Activated T-cell treated with anti-CD3 and anti-CD28 coated beads, Interleukin-2, amount 50 U/mL, for 24 hours (primary cell): ENCODE data around the gene PARP3.
A peak's percentile ranks its signal among the peaks of the same experiment; 100 is the strongest.

Experiments
- DNase-seq: peaks from one replicate; pipeline ENCODE4 v3.0.0-alpha.2; 2020
- H3K27ac Mint-ChIP-seq: 2 replicates; pipeline ENCODE4 v1.8.0; 2020; ENCODE audit warnings: mild to moderate bottlenecking, mixed read lengths
- H3K27me3 Mint-ChIP-seq: 2 replicates; pipeline ENCODE4 v1.8.0; 2020; ENCODE audit warnings: mixed read lengths
- H3K36me3 Mint-ChIP-seq: 2 replicates; pipeline ENCODE4 v1.8.0; 2020; ENCODE audit warnings: low read depth, mixed read lengths
- H3K4me1 Mint-ChIP-seq: 2 replicates; pipeline ENCODE4 v1.8.0; 2020; ENCODE audit warnings: low read depth, mixed read lengths
- H3K4me3 Mint-ChIP-seq: 2 replicates; pipeline ENCODE4 v1.8.0; 2020; ENCODE audit warnings: mild to moderate bottlenecking, moderate library complexity, mixed read lengths
- H3K9me3 Mint-ChIP-seq: 2 replicates; pipeline ENCODE4 v1.8.0; 2020; ENCODE audit warnings: mixed read lengths

The PARP3 gene

GRCh38 chr3:51953445-51953844 is 11.3 kb downstream of the PARP3 start:
- no peak overlapping the region for H3K27ac Mint-ChIP-seq

GRCh38 chr3:51954105-51954504 is 11.9 kb downstream of the PARP3 start:
- DNase-seq, result no peak
- H3K36me3 Mint-ChIP-seq, result peaks cover 2% of the 10 kb centered on the region
- no peak overlapping the region for H3K4me3 Mint-ChIP-seq
- H3K27ac Mint-ChIP-seq, result no peak overlapping the region
- no peaks in the 10 kb centered on the region for H3K9me3 Mint-ChIP-seq
- peaks cover 39% of the 10 kb centered on the region for H3K27me3 Mint-ChIP-seq
- peaks cover 6% of the 10 kb centered on the region for H3K4me1 Mint-ChIP-seq

More at GRCh38 chr3:51953445-51953844, 11.3 kb downstream of the PARP3 start:
- no peak for DNase-seq
- Mint-ChIP-seq H3K4me1 (peaks cover 6% of the 10 kb centered on the region), H3K4me3 (no peak overlapping the region), H3K9me3 (no peaks in the 10 kb centered on the region), H3K36me3 (peaks cover 2% of the 10 kb centered on the region), H3K27me3 (peaks cover 39% of the 10 kb centered on the region)

- no peak for DNase-seq
- no peak overlapping the region for H3K4me3 Mint-ChIP-seq
- no peaks in the 10 kb centered on the region for H3K9me3 Mint-ChIP-seq
- peaks cover 39% of the 10 kb centered on the region for H3K27me3 Mint-ChIP-seq
- H3K4me1 Mint-ChIP-seq, result peaks cover 6% of the 10 kb centered on the region
- H3K36me3 Mint-ChIP-seq, result peaks cover 2% of the 10 kb centered on the region
- H3K27ac Mint-ChIP-seq, result no peak overlapping the region
Measured at GRCh38 chr3:51954713-51955112, 12.6 kb downstream of the PARP3 start.

GRCh38 chr3:51955175-51955892 is 13.2 kb downstream of the PARP3 start, which contains the start of gene GPR62:
Gene GPR62 (plus strand): TSS chr3:51955381. CDS start chr3:51955653, 272 bp downstream.
- Mint-ChIP-seq H3K4me3 (peak within 1 kb of the TSS; percentile 23), H3K36me3 (peaks cover 2% of the 10 kb centered on the region), H3K9me3 (no peaks in the 10 kb centered on the region), H3K4me1 (peaks cover 6% of the 10 kb centered on the region), H3K27me3 (peaks cover 39% of the 10 kb centered on the region), H3K27ac (no peak within 1 kb of the TSS)
- DNase-seq, result no peak

GRCh38 chr3:51955893-51956770 is 14.0 kb downstream of the PARP3 start:
- Mint-ChIP-seq H3K4me3 (peak overlapping the region; percentile 23), H3K27me3 (peaks cover 39% of the 10 kb centered on the region), H3K4me1 (peaks cover 6% of the 10 kb centered on the region), H3K27ac (no peak overlapping the region), H3K36me3 (peaks cover 4% of the 10 kb centered on the region), H3K9me3 (no peaks in the 10 kb centered on the region)
- peak; percentile 68 for DNase-seq

GRCh38 chr3:51957520-51958205 is 15.5 kb downstream of the PARP3 start:
- Mint-ChIP-seq H3K36me3 (peaks cover 4% of the 10 kb centered on the region), H3K27me3 (peaks cover 37% of the 10 kb centered on the region), H3K9me3 (no peaks in the 10 kb centered on the region), H3K4me1 (peaks cover 6% of the 10 kb centered on the region), H3K27ac (no peak overlapping the region), H3K4me3 (no peak overlapping the region)
- no peak for DNase-seq

GRCh38 chr3:51958603-51959521 is 16.7 kb downstream of the PARP3 start:
- peaks cover 28% of the 10 kb centered on the region for H3K27me3 Mint-ChIP-seq
- no peaks in the 10 kb centered on the region for H3K9me3 Mint-ChIP-seq
- H3K4me3 Mint-ChIP-seq, result no peak overlapping the region
- no peak for DNase-seq
- peaks cover 6% of the 10 kb centered on the region for H3K4me1 Mint-ChIP-seq
- H3K36me3 Mint-ChIP-seq, result peaks cover 4% of the 10 kb centered on the region
- H3K27ac Mint-ChIP-seq, result no peak overlapping the region

GRCh38 chr3:51959651-51960050 is 17.5 kb downstream of the PARP3 start:
- no peak for DNase-seq
- Mint-ChIP-seq H3K27me3 (peaks cover 20% of the 10 kb centered on the region), H3K4me3 (no peak overlapping the region), H3K4me1 (peaks cover 6% of the 10 kb centered on the region), H3K9me3 (no peaks in the 10 kb centered on the region), H3K36me3 (peaks cover 4% of the 10 kb centered on the region), H3K27ac (no peak overlapping the region)

- Mint-ChIP-seq H3K27ac (no peak overlapping the region), H3K4me1 (peaks cover 6% of the 10 kb centered on the region), H3K27me3 (peaks cover 13% of the 10 kb centered on the region), H3K4me3 (no peak overlapping the region), H3K36me3 (peaks cover 4% of the 10 kb centered on the region), H3K9me3 (no peaks in the 10 kb centered on the region)
- no peak for DNase-seq
Measured at GRCh38 chr3:51960386-51960785, 18.2 kb downstream of the PARP3 start.

GRCh38 chr3:51961011-51961410 is 18.8 kb downstream of the PARP3 start:
- peaks cover 4% of the 10 kb centered on the region for H3K36me3 Mint-ChIP-seq
- no peak overlapping the region for H3K4me3 Mint-ChIP-seq
- H3K9me3 Mint-ChIP-seq, result no peaks in the 10 kb centered on the region
- H3K27me3 Mint-ChIP-seq, result peaks cover 12% of the 10 kb centered on the region
- no peak for DNase-seq
- H3K27ac Mint-ChIP-seq, result no peak overlapping the region
- H3K4me1 Mint-ChIP-seq, result peaks cover 8% of the 10 kb centered on the region

- DNase-seq, result no peak
- H3K27me3 Mint-ChIP-seq, result peaks cover 5% of the 10 kb centered on the region
- no peak overlapping the region for H3K4me3 Mint-ChIP-seq
- no peak overlapping the region for H3K27ac Mint-ChIP-seq
- H3K4me1 Mint-ChIP-seq, result peaks cover 8% of the 10 kb centered on the region
- H3K9me3 Mint-ChIP-seq, result no peaks in the 10 kb centered on the region
- H3K36me3 Mint-ChIP-seq, result peaks cover 4% of the 10 kb centered on the region
Measured at GRCh38 chr3:51961602-51962569, 19.7 kb downstream of the PARP3 start.

- peaks cover 10% of the 10 kb centered on the region for H3K4me1 Mint-ChIP-seq
- no peaks in the 10 kb centered on the region for H3K9me3 Mint-ChIP-seq
- H3K4me3 Mint-ChIP-seq, result no peak overlapping the region
Measured at GRCh38 chr3:51962854-51963530, 20.8 kb downstream of the PARP3 start.

More at GRCh38 chr3:51962854-51963530, 20.8 kb downstream of the PARP3 start:
- H3K27ac Mint-ChIP-seq, result no peak overlapping the region
- no peak for DNase-seq
- H3K36me3 Mint-ChIP-seq, result peaks cover 2% of the 10 kb centered on the region
- H3K27me3 Mint-ChIP-seq, result no peaks in the 10 kb centered on the region
